NCI-H187 treated with DMSO at 0.1 percent for 48 hours (cell line): ENCODE measurements around the gene FETUB.
A peak's percentile ranks its signal among the peaks of the same experiment; 100 is the strongest.
"Not testable (repeated sequence)": the region's sequence is repeated elsewhere in the genome, so short reads cannot be mapped to it uniquely, and the experiment has no call there.

Experiments used
- DNase-seq: peaks from one replicate; lab custom pipeline; 2025; lab: John Stamatoyannopoulos, UW

Gene FETUB

DNA sequence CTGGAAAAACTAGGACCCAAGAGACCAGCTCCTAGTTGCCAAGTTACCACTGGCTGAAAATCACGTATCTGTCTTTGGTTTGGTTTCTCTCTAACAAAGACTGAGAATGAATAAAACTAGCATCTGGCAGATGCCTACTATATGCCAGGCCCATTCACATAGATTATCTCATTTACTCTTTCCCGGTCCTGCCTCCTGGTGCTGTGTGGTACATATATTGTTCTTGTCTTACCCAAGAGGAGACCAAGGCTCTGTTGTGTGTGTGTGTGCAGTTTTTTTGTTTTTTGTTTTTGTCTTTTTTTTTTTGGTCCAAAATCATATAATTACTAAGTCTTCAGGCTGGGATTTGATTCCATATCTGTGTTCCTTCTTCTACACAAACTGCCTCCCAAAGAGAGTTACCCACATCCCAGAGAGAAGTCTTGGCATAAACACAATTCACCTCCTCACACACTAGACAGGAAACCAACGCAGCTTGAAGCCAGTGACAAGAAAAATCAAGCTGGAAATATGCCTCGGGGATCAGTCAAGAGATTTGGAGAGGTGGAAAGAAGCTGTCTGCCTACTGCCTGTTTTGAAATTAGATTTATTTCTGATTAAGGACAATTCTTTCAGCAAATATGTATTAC is 26.4 kb upstream of the FETUB start:
- DNase-seq, result no peak

DNA sequence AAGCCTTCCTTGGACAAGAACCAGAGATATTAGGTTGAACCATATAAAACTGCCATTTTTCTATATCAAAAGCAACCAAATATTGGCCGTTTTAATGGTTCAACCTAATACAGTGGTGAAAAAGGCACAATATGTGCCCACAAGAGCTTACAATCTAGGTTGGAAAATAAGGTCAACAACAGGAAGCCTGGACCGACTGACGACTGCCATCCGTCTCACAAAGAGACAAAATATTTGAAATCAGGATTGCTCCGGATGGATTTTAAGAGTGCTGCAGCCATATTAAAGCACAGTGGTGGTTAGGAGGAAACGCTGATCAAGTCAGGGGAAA is 26.0 kb upstream of the FETUB start:
- DNase-seq, result no peak

DNA sequence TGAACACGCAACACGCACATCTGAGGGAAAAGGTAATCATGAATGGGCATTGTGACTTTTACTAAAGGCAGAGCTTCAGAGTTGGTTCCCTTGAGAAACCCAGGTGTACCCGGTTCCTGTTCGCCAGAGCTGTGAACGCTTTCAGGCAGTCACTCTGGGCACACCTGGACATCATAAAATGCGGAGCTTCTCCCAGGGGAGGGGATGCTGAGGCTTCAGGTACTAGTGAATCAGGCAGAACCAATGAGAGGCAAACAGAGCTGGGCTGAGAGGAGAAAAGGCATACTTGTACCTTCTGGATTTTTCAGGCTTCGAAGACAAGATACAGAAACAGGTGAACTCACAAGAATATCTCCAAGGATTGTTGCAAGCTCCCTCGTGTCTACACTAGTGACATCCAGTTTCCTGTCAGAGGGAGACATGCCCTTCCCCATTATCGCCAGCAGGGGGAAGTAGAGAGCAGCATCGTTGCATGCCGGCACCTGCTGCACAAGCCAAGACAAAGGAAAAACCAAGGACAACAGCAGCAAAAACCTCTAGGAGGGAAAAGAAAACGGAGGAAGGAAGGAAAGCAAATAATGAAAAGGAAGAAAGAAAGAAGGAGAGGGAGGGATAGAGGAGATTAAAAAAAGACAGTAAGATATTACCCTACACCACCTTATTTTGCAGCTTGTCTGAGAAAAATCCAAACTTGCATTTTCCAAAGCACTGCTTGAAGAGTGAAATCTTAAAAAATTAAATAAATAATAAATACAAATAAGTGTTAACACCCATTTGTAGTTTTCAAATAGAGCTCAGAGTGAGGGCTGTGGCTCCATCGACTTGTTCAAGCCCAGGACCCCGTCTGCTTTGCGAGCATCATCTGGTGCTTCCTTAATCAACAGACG is 25.4 kb upstream of the FETUB start:
- DNase-seq, result peak; percentile 55

DNA sequence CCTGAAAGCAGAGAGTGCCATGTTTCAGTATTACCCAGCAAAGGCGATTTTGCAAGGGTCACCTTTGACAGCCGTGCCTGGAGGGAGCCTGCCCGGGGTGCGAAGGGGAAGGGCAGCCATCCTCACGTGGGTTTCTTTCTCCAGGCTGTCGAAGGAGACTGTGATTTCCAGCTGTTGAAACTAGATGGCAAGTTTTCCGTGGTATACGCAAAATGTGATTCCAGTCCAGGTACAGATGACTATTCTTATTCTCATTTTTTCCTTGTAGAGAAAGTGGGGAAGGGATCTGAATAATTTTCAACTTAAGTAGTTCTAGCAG is 23.9 kb upstream of the FETUB start:
- DNase-seq, result no peak

DNA sequence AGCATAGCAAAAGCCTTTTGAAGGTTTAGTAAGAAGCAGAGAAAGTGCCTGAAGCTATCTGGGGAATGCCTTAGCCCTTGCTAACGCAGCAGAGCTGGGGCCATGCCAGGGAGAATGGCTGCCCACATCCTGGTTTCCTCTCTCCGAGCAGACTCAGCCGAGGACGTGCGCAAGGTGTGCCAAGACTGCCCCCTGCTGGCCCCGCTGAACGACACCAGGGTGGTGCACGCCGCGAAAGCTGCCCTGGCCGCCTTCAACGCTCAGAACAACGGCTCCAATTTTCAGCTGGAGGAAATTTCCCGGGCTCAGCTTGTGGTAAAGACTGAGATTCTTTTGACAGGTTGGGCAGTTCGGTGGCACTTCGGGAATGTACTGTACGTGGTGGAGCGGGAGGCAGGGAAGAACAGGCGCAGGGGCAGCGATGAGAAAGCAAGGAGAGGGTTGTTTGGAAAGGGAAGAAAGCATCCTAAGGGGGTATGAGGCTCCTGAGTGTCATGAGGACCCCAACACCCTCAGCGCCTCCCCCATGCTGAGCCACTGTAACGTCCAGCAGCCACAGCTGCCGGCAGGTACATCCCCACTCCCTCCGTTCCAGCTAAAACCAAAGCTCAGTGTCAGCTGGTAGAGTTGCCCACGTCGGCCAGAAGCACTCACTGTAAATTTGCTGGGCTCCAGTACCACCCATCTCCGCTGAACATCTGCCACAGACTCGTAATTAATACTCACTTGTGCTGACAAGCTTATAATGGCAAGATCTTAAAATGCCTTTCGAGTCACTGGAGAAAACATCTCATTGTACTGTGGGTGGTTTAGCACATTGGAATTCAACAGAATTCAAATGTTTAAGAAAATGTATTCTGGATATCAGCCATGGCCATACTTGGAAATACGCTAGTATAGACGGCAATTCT is 22.9 kb upstream of the FETUB start:
- DNase-seq, result peak; percentile 42

DNA sequence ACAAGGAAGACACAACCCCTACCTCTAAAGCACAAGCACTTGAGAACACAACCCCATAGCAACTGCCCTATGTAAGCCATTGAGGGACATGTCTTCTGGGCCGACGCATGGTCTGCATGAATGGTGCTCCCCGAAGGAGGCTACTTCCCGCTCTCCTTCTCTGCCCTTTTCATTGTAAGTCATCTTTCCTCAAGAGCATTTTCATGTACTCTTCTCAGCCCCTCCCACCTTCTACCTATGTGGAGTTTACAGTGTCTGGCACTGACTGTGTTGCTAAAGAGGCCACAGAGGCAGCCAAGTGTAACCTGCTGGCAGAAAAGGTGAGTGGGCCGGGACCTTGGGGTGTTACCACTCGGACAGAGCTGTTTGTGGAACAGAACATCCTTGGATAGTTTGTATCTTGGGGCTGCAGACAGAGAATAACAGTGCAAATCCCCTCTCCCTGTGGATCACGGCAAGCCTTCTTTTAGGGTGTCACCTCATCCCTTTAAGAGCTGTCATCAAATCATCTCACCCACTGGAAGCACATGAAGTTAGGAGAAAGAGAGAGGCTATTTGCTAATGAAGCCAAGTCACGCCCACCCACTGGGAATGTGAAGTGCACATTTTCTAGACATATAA is 21.8 kb upstream of the FETUB start:
- DNase-seq, result peak; percentile 6

DNA sequence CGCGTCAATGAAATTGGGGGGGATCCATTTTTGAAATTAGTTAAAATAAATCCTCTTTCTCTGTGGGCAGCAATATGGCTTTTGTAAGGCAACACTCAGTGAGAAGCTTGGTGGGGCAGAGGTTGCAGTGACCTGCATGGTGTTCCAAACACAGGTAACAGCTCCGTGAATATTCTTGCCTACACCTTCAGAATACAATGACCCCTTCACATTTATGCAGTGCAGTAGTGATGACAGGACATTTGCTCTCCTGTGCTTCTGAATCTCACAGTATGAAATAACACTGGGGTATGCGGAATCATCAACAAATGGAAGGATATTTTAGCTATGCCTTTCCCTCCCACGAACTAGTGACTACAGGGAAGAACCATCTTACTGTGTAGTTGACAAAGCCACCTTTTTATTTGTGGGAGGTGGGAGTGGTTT is 20.4 kb upstream of the FETUB start:
- DNase-seq, result no peak

DNA sequence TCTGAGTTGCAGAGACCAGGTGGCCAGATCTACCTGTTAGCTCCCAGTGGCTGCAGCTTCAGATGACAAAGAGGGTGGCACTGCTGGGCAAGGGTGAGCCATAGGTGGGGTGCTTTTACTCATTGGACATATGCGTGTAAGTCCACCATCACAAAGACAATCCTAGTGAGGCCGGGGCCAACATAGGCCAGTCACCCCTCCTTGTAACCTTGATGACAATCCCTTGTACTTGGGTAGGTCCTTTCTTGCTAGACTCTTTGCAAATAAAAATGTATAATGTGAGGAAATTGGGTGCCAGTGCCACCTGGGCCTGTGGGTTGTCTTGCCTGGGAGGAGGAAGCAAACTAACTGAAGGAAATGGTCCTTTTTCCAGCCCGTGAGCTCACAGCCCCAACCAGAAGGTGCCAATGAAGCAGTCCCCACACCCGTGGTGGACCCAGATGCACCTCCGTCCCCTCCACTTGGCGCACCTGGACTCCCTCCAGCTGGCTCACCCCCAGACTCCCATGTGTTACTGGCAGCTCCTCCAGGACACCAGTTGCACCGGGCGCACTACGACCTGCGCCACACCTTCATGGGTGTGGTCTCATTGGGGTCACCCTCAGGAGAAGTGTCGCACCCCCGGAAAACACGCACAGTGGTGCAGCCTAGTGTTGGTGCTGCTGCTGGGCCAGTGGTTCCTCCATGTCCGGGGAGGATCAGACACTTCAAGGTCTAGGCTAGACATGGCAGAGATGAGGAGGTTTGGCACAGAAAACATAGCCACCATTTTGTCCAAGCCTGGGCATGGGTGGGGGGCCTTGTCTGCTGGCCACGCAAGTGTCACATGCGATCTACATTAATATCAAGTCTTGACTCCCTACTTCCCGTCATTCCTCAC is 19.7 kb upstream of the FETUB start:
- DNase-seq, result no peak

DNA sequence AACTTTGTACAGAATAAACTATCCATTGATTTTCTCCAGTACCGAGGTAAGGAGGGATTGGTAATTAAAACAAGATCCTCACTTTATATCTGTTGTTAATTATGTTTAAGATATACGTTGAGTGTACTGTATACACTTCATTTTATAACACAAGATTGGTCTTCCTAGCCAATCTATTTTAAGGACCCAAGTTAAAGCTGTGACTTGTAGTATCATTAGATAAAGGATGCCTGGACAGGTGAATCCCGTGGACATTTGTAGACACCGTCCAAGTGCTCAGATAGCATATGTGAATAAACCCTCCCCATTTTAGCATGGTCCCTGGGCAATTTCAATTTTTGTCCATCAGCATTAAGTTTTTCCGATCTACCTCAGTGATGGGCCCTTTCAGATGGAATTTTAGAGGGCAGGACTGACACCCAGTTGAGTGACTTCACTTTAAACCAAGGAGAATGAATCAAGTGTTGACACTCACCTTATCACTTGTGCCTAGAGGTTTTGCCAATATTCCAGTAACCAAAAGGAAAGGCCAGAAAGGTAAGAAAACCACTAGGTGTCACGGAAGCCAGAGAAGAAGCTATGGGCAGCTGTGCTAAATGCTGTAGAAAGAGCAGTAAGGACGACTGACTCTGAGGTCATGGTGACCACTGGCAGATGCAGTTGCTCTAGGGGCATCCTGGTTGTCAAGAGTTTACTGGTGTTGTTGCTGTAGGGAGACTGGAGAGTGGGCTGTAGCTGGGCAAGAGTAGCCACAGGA is 18.1 kb upstream of the FETUB start:
- DNase-seq, result no peak

DNA sequence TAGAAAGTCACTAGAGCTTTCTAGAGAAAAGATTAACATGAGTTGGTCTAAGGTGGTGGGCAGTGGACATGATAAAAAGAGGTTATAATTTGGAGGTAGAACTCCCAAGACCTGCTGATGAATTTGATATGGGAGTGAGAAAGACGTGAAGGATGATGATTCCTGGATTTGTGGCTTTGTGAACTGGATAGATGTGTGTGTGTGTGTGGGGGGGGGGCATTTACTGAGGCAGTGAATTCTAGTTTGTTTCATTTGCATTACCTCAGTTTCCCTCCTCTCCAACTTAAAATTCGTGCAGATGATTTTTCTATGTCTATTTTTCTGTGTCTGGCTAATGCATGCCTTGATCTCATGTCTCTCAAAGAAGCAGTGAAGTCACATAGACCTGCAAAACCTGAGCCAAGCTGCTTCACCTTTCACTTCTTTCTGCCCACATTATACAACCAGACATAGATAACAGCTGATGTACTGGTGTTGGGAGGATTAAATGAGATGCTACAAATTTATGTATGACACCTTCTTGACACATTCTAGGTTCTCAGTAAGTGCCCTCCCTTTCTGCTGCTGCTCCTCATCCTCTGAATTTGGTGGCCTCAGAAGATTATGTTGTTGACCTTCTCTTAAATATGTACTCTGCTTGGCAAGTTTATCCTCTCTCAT is 17.4 kb upstream of the FETUB start:
- DNase-seq, result no peak

DNA sequence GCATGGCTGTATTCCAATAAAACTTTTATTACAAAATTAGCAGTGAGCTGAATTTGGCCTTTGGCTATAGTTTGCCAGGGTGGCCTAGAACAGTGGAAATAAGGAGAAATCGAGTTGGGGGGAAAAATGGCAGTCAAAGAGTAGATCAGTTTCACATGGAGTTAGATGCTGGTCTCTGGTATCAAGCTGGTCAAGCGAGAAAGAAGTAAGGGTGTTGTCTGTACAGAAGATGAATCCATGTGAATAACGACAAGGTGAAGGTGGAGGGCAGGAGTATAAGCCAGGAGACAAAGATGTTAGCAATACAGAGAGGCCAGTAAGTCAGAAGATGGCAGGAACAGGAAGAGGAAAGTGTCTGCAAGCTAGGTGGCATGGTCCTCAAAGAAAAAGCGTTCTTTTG is 15.6 kb upstream of the FETUB start:
- no peak for DNase-seq

DNA sequence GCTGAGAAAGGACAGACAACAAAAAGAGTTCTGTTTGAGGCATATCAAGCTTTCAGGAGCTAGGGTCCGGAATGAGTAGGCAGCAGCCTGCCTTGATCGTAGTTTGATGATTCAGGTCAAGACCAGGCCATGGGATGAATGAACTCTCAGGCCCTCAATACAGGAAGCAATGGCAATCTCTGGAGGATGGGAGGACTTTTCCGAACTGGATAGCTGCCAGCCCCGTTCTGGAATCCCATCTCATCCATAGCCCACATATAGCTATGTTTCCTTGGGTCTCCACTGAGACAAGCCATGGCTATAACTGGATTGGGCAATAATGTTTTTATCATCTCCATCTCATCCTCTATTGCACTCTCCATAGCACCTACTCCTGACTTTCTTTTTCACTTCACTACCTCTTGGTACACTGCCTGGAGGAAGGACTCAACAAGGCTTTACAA is 14.6 kb upstream of the FETUB start:
- no peak for DNase-seq

DNA sequence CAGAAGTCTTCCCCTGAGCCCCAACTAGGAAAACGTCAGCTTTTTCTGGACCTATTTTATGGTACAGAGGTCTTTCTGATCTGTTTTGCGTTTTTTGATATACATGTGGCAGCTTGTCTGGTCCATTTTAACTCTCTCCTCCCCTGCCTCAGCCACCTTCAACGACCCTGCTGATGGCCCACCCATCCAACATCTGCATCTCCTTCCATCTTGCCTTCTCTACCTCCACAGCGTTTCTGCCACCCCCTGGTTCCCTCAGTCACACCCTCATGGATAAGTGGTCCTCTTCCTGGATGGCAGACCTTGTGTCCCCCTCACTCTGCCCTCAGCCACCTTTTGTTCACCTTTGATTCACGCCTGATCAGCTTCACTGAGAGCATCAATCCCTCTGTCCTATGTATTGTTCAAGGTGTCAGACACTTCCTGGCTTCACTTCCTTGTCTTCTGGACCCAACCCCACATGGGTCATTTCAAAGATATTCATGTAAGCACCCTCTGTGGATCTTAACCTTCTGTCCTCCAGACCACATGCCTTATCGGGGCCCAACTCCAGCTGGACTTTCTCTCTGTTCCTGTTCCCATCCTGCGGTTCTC is 13.8 kb upstream of the FETUB start:
- no peak for DNase-seq

DNA sequence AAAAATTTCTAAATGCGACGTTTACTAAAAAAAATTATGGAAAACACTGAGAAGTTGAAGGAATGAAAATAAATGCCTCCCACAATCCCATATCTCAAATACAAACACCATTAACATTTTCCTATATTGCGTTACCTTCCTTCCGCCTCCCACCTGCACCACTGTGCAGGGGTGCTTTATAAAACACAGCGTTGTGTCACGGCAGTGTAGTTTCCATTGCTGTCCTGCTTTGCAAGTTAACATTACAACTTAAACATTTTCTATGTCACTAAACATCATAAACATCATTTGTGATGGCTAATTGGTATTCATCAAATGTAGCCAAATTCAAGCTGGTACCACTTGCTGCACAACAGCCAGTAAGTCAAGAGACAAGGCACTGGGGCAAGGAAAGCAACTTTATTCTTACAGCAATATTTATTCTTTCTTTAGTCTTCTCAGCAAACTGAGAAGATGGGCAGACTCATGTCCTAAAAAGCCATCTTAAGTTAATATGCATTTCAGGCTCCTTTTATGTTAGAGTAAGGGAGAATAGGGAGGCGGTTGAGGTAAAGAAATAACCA is 12.3 kb upstream of the FETUB start:
- no peak for DNase-seq

DNA sequence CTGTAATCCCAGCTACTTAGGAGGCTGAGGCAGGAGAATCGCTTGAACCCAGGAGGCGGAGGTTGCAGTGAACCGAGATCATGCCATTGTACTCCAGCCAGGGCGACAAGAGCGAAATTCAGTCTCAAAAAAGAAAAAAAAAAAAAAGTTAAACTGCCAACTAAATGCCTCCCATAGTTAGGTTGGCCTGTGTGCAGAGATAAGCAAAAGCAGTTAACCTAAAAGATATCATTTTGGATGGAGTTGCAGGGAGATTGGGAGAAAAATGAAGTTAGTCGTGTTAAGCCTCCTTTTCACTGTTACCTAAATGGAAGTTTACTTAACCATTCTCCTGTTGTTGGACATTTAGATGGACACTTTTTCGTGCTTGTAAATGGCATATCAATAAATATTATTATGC is 11.4 kb upstream of the FETUB start:
- DNase-seq, result no peak

DNA sequence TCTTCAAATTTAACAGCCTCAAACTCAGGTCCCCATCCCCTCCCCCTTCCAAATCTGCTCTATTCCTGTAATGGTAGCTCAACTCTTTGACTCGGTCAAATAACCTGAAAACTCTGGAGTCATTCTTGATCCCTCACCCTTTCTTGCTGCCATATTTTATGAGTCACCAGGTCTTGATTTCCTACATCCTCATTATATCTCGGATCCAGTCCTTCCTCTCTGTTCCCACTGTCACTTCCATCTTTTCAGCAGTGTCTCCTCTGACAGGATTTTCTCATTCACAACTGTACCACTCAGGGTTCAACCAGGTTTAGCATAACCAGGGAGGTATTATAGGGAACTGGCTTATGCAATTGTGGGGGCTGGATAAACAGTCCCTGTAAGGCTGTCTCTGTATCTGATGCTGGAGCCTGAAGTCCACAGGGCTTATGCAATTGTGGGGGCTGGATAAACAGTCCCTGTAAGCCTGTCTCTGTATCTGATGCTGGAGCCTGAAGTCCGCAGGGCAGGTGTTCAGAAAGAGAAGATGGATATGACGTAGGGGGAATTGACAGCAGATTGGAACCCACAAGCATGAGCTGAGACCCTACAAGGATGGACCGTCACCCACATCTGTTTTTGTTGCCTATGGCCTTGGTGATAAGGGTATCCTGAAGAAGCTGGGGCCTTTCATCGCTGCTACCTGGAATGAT is 9.1 kb upstream of the FETUB start:
- no peak for DNase-seq

DNA sequence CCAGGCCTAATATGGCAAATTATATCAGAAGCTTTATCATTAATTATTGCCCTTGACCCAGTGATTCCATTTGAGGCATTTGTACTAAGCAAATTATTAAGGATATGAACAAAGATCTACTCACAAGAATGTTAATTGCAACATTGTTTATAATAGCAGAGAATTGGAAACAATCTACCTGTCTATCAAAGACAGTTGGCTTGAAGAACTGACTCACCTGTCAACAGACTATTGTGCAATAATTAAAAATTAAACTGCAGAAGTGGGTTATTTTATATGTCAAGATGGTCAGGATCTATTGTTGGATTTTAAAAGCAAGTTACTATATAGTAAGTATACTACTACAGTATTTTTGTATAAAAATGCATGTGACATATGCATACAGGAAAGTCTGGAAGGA is 6.7 kb upstream of the FETUB start:
- DNase-seq, result no peak

DNA sequence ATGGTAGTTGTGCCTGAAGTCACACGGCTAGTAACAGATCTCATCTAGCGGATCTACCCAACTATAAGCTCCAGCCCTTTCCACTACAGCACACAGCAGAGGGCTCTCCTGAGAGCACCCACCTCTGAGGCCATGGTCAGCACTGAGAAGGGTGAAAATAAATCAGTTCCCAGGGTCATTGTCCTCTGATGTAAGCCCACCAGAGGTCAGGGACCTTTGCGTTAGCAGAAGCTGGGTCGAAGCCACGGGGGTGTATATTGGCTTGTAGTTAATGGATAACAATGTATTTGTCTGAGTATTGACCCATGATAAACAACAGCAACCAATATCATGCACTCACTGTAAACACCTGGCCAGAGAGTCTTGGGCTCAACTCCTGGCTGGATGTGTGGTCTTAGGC is 6.0 kb upstream of the FETUB start:
- not testable (repeated sequence) for DNase-seq

DNA sequence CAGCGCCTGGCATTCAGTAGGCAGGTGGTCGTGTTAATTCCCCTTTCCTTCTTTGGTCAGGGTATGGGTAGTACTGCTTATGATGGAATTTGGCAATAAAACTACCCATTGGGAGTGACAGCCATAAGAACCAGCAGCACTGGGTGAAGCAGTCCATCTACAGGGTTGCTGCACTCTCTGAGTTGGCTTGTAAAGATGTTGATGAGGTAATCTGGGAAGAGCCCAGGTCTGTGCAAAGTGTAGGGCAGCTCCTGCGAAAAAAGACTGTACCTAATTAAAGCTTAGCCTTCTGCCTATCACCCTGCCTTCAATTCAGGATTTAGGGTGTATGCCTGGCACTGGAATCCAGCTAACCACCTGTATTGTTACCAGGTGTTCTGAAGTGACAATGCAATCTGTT is 4.7 kb upstream of the FETUB start:
- DNase-seq, result no peak
